NOMO-1 treated with dmso at 0.1 percent for 144 hours (cell line): ENCODE measurements around the gene GABPB2.

Experiments used
- DNase-seq: peaks from one replicate; lab custom pipeline; 2025; ENCODE audit not compliant: unreplicated experiment; lab: John Stamatoyannopoulos, UW

Gene GABPB2

GRCh38 chr1:151131701-151132334 lies 61.3 kb downstream of the GABPB2 start:
- DNase-seq: no peak

- DNase-seq: no peak
Observed at GRCh38 chr1:151132335-151133017, 61.9 kb downstream of the GABPB2 start.

- DNase-seq: no peak
Observed at GRCh38 chr1:151133018-151133806, 62.7 kb downstream of the GABPB2 start.

GRCh38 chr1:151134396-151134795 lies 63.8 kb downstream of the GABPB2 start:
- DNase-seq: no peak

- no peak for DNase-seq
Observed at GRCh38 chr1:151134991-151135390, 64.4 kb downstream of the GABPB2 start.

- no peak for DNase-seq
Observed at GRCh38 chr1:151135433-151136385, 65.1 kb downstream of the GABPB2 start.

- DNase-seq: no peak
Observed at GRCh38 chr1:151137789-151138188, 67.2 kb downstream of the GABPB2 start.

- no peak for DNase-seq
Observed at GRCh38 chr1:151142411-151143056, 72.0 kb downstream of the GABPB2 start.

- DNase-seq: no peak
Observed at GRCh38 chr1:151143057-151143435, 72.5 kb downstream of the GABPB2 start.

GRCh38 chr1:151143986-151144385 lies 73.4 kb downstream of the GABPB2 start:
- no peak for DNase-seq

- no peak for DNase-seq
Observed at GRCh38 chr1:151144474-151145303, 74.1 kb downstream of the GABPB2 start.

GRCh38 chr1:151145304-151146071 lies 74.9 kb downstream of the GABPB2 start:
- DNase-seq: no peak

GRCh38 chr1:151146072-151146411 lies 75.5 kb downstream of the GABPB2 start:
- DNase-seq: no peak

- peak; percentile 91 for DNase-seq
Observed at GRCh38 chr1:151146412-151147131, 76.0 kb downstream of the GABPB2 start, which contains the start of gene SEMA6C. SEMA6C (minus strand) TSS chr1:151146631; CDS start chr1:151142621, 4,010 bp downstream.

- no peak for DNase-seq
Observed at GRCh38 chr1:151147132-151147503, 76.6 kb downstream of the GABPB2 start.

- no peak for DNase-seq
Observed at GRCh38 chr1:151147665-151148064, 77.1 kb downstream of the GABPB2 start.

GRCh38 chr1:151156515-151156819 lies 85.9 kb downstream of the GABPB2 start, which contains the start of gene TNFAIP8L2:
TNFAIP8L2 (plus strand) TSS chr1:151156649; CDS start chr1:151158698, 2,049 bp downstream.
- peak; percentile 69 for DNase-seq

- peak; percentile 67 for DNase-seq
Observed at GRCh38 chr1:151157067-151157531, 86.5 kb downstream of the GABPB2 start.
